ENCODE results near the gene CSTF3.

DNA sequence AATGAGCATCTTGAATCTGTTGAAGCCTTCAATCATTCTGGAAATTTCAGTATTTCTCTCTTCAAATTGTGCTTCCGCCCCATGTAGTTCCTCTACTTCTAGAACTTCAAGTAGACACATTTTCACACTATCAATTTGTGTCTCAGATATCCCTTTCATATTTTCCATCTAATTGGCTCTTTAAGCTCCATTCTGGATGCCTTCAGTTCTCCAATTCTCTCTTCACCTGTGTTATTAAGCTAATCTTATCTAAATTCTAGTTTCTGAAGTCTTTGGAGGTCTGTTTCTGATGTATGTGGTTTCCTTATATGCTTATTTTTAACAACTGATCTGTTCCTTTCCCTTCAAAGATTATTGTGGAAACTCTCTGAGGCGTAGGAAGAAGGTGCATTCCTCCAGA lies 36.3 kb downstream of the CSTF3 start:
- TF ChIP-seq, protein P1, sequence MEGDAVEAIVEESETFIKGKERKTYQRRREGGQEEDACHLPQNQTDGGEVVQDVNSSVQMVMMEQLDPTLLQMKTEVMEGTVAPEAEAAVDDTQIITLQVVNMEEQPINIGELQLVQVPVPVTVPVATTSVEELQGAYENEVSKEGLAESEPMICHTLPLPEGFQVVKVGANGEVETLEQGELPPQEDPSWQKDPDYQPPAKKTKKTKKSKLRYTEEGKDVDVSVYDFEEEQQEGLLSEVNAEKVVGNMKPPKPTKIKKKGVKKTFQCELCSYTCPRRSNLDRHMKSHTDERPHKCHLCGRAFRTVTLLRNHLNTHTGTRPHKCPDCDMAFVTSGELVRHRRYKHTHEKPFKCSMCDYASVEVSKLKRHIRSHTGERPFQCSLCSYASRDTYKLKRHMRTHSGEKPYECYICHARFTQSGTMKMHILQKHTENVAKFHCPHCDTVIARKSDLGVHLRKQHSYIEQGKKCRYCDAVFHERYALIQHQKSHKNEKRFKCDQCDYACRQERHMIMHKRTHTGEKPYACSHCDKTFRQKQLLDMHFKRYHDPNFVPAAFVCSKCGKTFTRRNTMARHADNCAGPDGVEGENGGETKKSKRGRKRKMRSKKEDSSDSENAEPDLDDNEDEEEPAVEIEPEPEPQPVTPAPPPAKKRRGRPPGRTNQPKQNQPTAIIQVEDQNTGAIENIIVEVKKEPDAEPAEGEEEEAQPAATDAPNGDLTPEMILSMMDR (IDR thresholded peaks at IDR 0.05; ENCODE audit: borderline replicate concordance, extremely low read depth, low read length, poor library complexity, severe bottlenecking) = no peak
- no peak for TF ChIP-seq EZH2 (IDR thresholded peaks at IDR 0.05; ENCODE audit: borderline replicate concordance, low read depth, low read length, severe bottlenecking)

Measured in DND-41 (cell line).